Suppressor macrophage treated with lipopolysaccharide for 1 hour (primary cell): Measurements from ENCODE around the gene FAM72B.
"Not testable (repeated sequence)": the region's sequence is repeated elsewhere in the genome, so short reads cannot be mapped to it uniquely, and the experiment has no call there.

Source experiments
- DNase-seq, 3 donors: peaks; one replicate each; pipeline ENCODE4 v3.0.0-alpha.2; 2020 to 2022

FAM72B gene

GRCh38 chr1:121148489-121149190 lies 35.5 kb downstream of the FAM72B start:
- not testable (repeated sequence) for DNase-seq

- not testable (repeated sequence) for DNase-seq
These were observed 43.7 kb downstream of the FAM72B start for GRCh38 chr1:121140393-121140792.

GRCh38 chr1:121131494-121131893 lies 52.6 kb downstream of the FAM72B start:
- DNase-seq, result not testable (repeated sequence)

- not testable (repeated sequence) for DNase-seq
These were observed 65.7 kb downstream of the FAM72B start for GRCh38 chr1:121118480-121118824.
